SK-N-SH treated with all-trans-retinoic acid at 6 μM for 48 hours (cell line): ENCODE data around the gene PPP6R1.
A peak's percentile ranks its signal among the peaks of the same experiment; 100 is the strongest.

Experiments
- ATAC-seq: fragments of 200-7000 bp; cut with Tn5 transposase; 3 replicates; pipeline ENCODE4 v1.9.1; 2020; ENCODE audit warnings: mild to moderate bottlenecking, moderate library complexity
- BACH2 ChIP-seq: fragments of 250-450 bp; sonication (Bioruptor Pico); IDR thresholded peaks from 2 replicates; pipeline ENCODE4 v1.9.0; 2021; ENCODE audit warnings: mild to moderate bottlenecking, borderline replicate concordance
- CREB5 ChIP-seq: fragments of 250-450 bp; sonication (Bioruptor Pico); IDR thresholded peaks from 2 replicates; pipeline ENCODE4 v1.5.1; 2020; ENCODE audit warnings: low read depth, mild to moderate bottlenecking, moderate library complexity
- CSDC2 ChIP-seq: fragments of 250-450 bp; sonication (Bioruptor Pico); IDR thresholded peaks from 2 replicates; pipeline ENCODE4 v1.5.0; 2020; ENCODE audit warnings: mild to moderate bottlenecking, moderate library complexity
- CSRNP3 ChIP-seq: fragments of 250-450 bp; sonication (Bioruptor Pico); IDR thresholded peaks from 2 replicates; pipeline ENCODE4 v1.5.1; 2021; ENCODE audit warnings: mild to moderate bottlenecking, moderate library complexity
- GLIS3 ChIP-seq: fragments of 250-450 bp; sonication (Bioruptor Pico); IDR thresholded peaks from 2 replicates; pipeline ENCODE4 v1.5.0; 2020; ENCODE audit warnings: mild to moderate bottlenecking, moderate library complexity
- ISL1 ChIP-seq: fragments of 250-450 bp; sonication (Bioruptor Pico); IDR thresholded peaks from 2 replicates; pipeline ENCODE4 v2.1.2; 2022; ENCODE audit warnings: mild to moderate bottlenecking, moderate library complexity
- PATZ1 ChIP-seq: fragments of 250-450 bp; sonication (Bioruptor Pico); IDR thresholded peaks from 2 replicates; pipeline ENCODE4 v1.8.0; 2020; ENCODE audit warnings: mild to moderate bottlenecking, moderate library complexity, borderline replicate concordance
- POU6F1 ChIP-seq: fragments of 250-450 bp; sonication (Bioruptor Pico); IDR thresholded peaks from 2 replicates; pipeline ENCODE4 v1.8.0; 2021; ENCODE audit warnings: low read depth, mild to moderate bottlenecking, moderate library complexity, borderline replicate concordance
- PPARA ChIP-seq: fragments of 250-450 bp; sonication (Bioruptor Pico); IDR thresholded peaks from 2 replicates; pipeline ENCODE4 v1.5.0; 2020; ENCODE audit warnings: mild to moderate bottlenecking, borderline replicate concordance
- RARB ChIP-seq: fragments of 250-450 bp; sonication (Bioruptor Pico); IDR thresholded peaks from 2 replicates; pipeline ENCODE4 v1.8.0; 2021; ENCODE audit warnings: mild to moderate bottlenecking, moderate library complexity
- TCF4 ChIP-seq: fragments of 250-450 bp; sonication (Bioruptor Pico); IDR thresholded peaks from 2 replicates; pipeline ENCODE4 v1.8.0; 2021; ENCODE audit warnings: mild to moderate bottlenecking, moderate library complexity, borderline replicate concordance
- TOX ChIP-seq: fragments of 250-450 bp; sonication (Bioruptor Pico); IDR thresholded peaks from 2 replicates; pipeline ENCODE4 v1.8.0; 2021; ENCODE audit warnings: mild to moderate bottlenecking, moderate library complexity, borderline replicate concordance
- TSHZ2 ChIP-seq: fragments of 250-450 bp; sonication (Bioruptor Pico); IDR thresholded peaks from 2 replicates; pipeline ENCODE4 v1.5.0; 2020; ENCODE audit warnings: mild to moderate bottlenecking, moderate library complexity
- ZC3H10 ChIP-seq: fragments of 250-450 bp; sonication (Bioruptor Pico); IDR thresholded peaks from 2 replicates; pipeline ENCODE4 v1.5.1; 2021; ENCODE audit warnings: mild to moderate bottlenecking, moderate library complexity
- ZFP3 ChIP-seq: fragments of 250-450 bp; sonication (Bioruptor Pico); IDR thresholded peaks from 2 replicates; pipeline ENCODE4 v1.5.0; 2020; ENCODE audit warnings: mild to moderate bottlenecking, moderate library complexity
- ZFP30 ChIP-seq: fragments of 450-650 bp; formaldehyde crosslinking; IDR thresholded peaks from 2 replicates; pipeline ENCODE4 v1.5.0; 2022; ENCODE audit warnings: mild to moderate bottlenecking, moderate library complexity
- ZNF565 ChIP-seq: fragments of 450-650 bp; formaldehyde crosslinking; conservative IDR thresholded peaks from 2 replicates; pipeline ENCODE4 v1.5.0; 2020; ENCODE audit warnings: low read depth, mild to moderate bottlenecking, moderate library complexity
- ZNF70 ChIP-seq: fragments of 450-650 bp; formaldehyde crosslinking; IDR thresholded peaks from 2 replicates; pipeline ENCODE4 v1.5.0; 2020; ENCODE audit warnings: mild to moderate bottlenecking, moderate library complexity
- ZNF8 ChIP-seq: fragments of 450-650 bp; formaldehyde crosslinking; IDR thresholded peaks from 2 replicates; pipeline ENCODE4 v1.5.0; 2020; ENCODE audit warnings: mild to moderate bottlenecking, moderate library complexity

The PPP6R1 gene

GRCh38 chr19:55258828-55259539 lies at the start of gene PPP6R1:
PPP6R1 (minus strand) TSS chr19:55259017; CDS start chr19:55247103, 11,914 bp downstream.
- TF ChIP-seq ZNF70 (CRISPR knock-in tag) = no peak
- peak; percentile 64; the same call in 1 of the 2 replicates for TF ChIP-seq PATZ1 (CRISPR knock-in tag)
- no peak for TF ChIP-seq ZFP30 (CRISPR knock-in tag)
- TF ChIP-seq ZC3H10 (CRISPR knock-in tag) = no peak
- peak; percentile 85; the same call in 1 of the 2 replicates for TF ChIP-seq POU6F1 (CRISPR knock-in tag)
- TF ChIP-seq TOX (CRISPR knock-in tag) = no peak
- peak; percentile 44; the same call in 1 of the 2 replicates for TF ChIP-seq TCF4 (CRISPR knock-in tag)

GRCh38 chr19:55308281-55308680 lies 49.5 kb upstream of the PPP6R1 start:
- ATAC-seq = no peak
- TF ChIP-seq ZNF8 (CRISPR knock-in tag) (no peak), TOX (CRISPR knock-in tag) (no peak)

More at GRCh38 chr19:55258828-55259539, at the start of gene PPP6R1:
- peak; percentile 92 for ATAC-seq

- no peak for TF ChIP-seq ISL1 (CRISPR knock-in tag)
- no peak for TF ChIP-seq PATZ1 (CRISPR knock-in tag)
- TF ChIP-seq ZNF8 (CRISPR knock-in tag) = no peak
- no peak for ATAC-seq
Measured at GRCh38 chr19:55306712-55307111, 47.9 kb upstream of the PPP6R1 start.

- no peak for ATAC-seq
- TF ChIP-seq ZNF565 (CRISPR knock-in tag) = no peak
- TF ChIP-seq TCF4 (CRISPR knock-in tag) = no peak
- TF ChIP-seq ZFP30 (CRISPR knock-in tag) = no peak
- no peak for TF ChIP-seq TSHZ2 (CRISPR knock-in tag)
- TF ChIP-seq RARB = no peak
- TF ChIP-seq PPARA (CRISPR knock-in tag) = no peak
- TF ChIP-seq CSRNP3 = no peak
- no peak for TF ChIP-seq CSDC2
- TF ChIP-seq BACH2 (CRISPR knock-in tag) = no peak
- no peak for TF ChIP-seq ISL1 (CRISPR knock-in tag)
- no peak for TF ChIP-seq ZC3H10 (CRISPR knock-in tag)
- no peak for TF ChIP-seq CREB5
- TF ChIP-seq GLIS3 = no peak
- no peak for TF ChIP-seq POU6F1 (CRISPR knock-in tag)
- no peak for TF ChIP-seq ZFP3 (CRISPR knock-in tag)
- TF ChIP-seq, all 23 proteins: peak for 0
Measured at GRCh38 chr19:55305983-55306562, 47.3 kb upstream of the PPP6R1 start.
